ENCODE measurements around the gene FOXC1.

The FOXC1 gene

GRCh38 chr6:1609648-1610496 lies at the start of gene FOXC1:
Gene FOXC1, plus strand, starts transcription at chr6:1609915. Its CDS starts 531 bp downstream, at chr6:1610446.
- no peak for DNase-seq (ENCODE audit: low read depth in 2 of 2, low spot score in 1 of 2)

DNA sequence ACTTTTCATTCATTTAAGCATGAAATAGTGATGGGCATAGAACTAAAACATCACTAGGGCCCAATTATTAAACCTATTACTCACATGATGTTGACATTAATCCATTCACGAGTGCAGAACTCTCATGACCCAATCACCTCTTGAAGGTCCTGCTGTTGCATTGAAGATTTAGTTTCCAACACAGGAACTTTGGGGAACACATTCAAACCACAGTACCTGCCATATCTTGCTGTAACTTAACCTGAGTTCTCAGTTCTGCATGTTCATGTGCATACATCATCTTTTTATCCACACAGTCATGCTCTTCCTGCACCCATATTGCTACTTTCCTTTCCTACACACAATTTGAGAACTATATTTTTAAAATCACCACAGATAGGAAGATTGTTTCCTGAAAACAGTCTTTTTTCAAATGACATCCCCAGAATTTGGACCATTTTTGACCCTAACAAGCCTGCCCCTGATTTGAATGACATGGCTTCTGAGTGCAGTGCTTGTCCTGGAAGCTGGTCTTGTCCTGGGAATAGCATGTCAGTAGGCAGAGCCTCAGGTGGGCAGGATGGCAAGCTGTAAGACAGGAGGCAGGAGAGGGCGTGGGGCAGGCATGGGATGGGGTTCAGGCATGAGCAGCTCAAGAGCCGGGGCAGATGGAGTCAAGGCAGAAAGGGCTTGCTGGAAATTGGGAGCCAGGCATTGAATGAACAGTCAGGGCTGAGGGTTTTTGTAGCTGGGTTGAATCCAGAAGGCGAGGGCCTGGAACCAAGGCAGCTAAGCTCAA lies 49.2 kb upstream of the FOXC1 start:
- DNase-seq (ENCODE audit: low read depth in 2 of 2, low spot score in 1 of 2) = no peak

GRCh38 chr6:1561355-1561754 lies 48.4 kb upstream of the FOXC1 start:
- no peak for DNase-seq (ENCODE audit: low read depth in 2 of 2, low spot score in 1 of 2)

DNA sequence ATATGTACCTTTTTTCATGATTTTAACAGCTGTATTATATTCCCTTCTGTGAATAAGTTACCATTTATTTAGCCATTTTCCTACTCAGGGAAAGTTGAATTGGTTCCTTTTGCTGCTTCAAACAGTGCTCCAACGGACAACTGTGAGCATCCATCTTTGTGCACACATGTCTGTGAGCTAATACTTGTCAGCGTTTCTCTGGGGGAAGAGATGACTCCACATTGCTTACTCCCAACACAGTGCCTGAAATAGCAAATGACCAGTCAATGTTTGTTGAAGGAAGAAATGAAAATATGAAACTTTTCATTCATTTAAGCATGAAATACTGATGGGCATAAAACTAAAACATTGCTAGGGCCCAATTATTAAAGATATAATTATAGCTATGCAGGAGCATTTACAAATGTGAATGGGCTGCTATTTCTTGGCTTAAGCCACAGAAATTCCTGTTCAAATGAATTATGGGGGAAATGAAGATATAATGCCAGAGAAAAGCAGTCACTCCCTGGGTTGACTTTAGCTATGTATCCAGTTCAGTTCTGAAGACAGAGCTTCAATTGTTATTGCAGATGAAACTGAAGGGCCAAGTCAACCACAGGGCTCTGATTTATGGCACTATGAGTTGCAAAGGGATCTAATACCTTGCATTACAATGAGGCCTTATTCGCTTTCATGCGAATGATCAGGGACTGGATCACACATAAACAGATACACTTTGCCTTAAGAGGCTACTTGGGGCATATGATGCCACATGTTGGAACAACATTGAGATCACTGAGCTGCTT lies 47.4 kb upstream of the FOXC1 start:
- DNase-seq (ENCODE audit: low read depth in 2 of 2, low spot score in 1 of 2) = no peak

GRCh38 chr6:1569377-1569776 lies 40.3 kb upstream of the FOXC1 start:
- DNase-seq (ENCODE audit: low read depth in 2 of 2, low spot score in 1 of 2) = no peak

DNA sequence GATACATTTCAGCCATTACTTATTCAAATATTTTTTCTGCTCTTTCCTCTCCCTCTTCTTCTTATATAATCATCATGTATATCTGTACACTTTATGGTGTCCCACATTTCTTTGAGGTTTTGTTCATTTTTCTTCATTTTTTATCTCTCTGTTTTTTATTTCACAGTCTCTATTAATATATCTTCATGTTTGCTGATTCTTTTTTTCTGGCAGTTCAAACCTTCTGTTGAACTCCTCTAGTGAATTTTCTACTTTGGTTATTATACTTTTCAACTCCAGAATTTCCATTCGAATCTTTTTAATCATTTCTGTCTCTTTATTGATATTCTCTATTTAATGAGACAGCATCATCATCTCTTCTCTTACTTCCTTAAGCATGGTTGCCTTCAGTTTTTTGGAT lies 38.9 kb upstream of the FOXC1 start:
- DNase-seq (ENCODE audit: low read depth in 2 of 2, low spot score in 1 of 2) = no peak

GRCh38 chr6:1572892-1573291 lies 36.8 kb upstream of the FOXC1 start:
- no peak for DNase-seq (ENCODE audit: low read depth in 2 of 2, low spot score in 1 of 2)

- DNase-seq (ENCODE audit: low read depth in 2 of 2, low spot score in 1 of 2) = no peak
These were observed 35.5 kb upstream of the FOXC1 start for GRCh38 chr6:1574083-1574761.

DNA sequence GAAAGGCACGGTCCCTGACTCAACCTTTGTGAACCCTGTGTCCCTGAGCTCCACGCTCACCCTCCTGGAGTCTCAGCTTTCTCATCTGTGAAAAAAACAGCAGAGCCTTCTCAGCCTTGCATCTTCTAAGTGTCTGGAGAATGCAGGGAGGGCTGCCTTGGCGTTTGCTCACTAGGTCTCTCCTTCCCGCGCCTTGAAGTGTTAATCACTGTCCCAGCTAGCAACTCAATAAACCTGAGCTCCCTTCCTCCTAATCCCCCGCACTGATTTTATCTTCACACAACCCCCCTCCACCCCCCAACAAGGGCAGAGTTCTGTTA lies 34.9 kb upstream of the FOXC1 start:
- no peak for DNase-seq (ENCODE audit: low read depth in 2 of 2, low spot score in 1 of 2)

- no peak for DNase-seq (ENCODE audit: low read depth in 2 of 2, low spot score in 1 of 2)
These were observed 34.3 kb upstream of the FOXC1 start for GRCh38 chr6:1575210-1576041.

DNA sequence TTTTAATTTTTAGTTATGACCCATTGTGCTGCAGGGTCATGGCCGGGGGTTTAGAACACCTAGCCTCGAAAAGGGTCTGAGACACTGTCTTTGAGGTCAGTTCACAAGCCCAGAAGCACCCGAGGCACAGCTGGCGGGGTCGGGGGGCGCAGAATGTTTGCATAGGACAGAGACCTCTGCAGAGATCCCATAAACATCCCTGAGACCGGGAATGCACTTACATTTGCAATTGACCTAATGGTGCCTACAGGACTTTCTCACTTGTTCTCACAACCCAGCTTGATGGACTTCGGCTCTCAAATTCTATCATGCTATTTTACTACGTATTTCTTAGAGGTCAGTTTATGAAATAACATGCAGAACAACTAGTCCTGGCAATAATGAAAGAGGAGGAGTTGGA lies 33.5 kb upstream of the FOXC1 start:
- DNase-seq (ENCODE audit: low read depth in 2 of 2, low spot score in 1 of 2) = no peak

DNA sequence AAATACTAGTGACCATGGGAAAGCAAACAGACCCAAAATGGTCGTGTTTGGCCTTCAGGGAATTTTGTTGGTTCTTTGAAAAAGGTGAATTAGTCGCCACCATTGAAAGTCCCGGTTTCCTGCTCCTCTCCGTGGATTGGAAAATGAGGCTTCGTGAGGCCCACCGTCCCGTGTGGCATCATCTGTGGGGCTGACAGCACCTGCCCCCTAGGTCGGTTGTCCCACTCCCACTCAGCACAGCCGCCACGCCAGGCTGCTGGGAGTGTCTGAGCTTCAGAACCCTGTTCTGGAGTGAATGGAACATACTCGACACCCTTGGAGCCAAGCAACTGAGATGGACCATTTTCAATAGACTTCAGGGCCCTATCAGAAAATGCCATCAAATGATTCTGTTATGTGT lies 33.0 kb upstream of the FOXC1 start:
- no peak for DNase-seq (ENCODE audit: low read depth in 2 of 2, low spot score in 1 of 2)

- DNase-seq (ENCODE audit: low read depth in 2 of 2, low spot score in 1 of 2) = no peak
These were observed 32.5 kb upstream of the FOXC1 start for GRCh38 chr6:1577146-1577680.

GRCh38 chr6:1577896-1578745 lies 31.6 kb upstream of the FOXC1 start:
- DNase-seq (ENCODE audit: low read depth in 2 of 2, low spot score in 1 of 2) = no peak

GRCh38 chr6:1579096-1579495 lies 30.6 kb upstream of the FOXC1 start:
- DNase-seq (ENCODE audit: low read depth in 2 of 2, low spot score in 1 of 2) = no peak

- DNase-seq (ENCODE audit: low read depth in 2 of 2, low spot score in 1 of 2) = no peak
These were observed 29.6 kb upstream of the FOXC1 start for GRCh38 chr6:1580109-1580508.

- DNase-seq (ENCODE audit: low read depth in 2 of 2, low spot score in 1 of 2) = no peak
These were observed 29.1 kb upstream of the FOXC1 start for GRCh38 chr6:1580585-1580984.

DNA sequence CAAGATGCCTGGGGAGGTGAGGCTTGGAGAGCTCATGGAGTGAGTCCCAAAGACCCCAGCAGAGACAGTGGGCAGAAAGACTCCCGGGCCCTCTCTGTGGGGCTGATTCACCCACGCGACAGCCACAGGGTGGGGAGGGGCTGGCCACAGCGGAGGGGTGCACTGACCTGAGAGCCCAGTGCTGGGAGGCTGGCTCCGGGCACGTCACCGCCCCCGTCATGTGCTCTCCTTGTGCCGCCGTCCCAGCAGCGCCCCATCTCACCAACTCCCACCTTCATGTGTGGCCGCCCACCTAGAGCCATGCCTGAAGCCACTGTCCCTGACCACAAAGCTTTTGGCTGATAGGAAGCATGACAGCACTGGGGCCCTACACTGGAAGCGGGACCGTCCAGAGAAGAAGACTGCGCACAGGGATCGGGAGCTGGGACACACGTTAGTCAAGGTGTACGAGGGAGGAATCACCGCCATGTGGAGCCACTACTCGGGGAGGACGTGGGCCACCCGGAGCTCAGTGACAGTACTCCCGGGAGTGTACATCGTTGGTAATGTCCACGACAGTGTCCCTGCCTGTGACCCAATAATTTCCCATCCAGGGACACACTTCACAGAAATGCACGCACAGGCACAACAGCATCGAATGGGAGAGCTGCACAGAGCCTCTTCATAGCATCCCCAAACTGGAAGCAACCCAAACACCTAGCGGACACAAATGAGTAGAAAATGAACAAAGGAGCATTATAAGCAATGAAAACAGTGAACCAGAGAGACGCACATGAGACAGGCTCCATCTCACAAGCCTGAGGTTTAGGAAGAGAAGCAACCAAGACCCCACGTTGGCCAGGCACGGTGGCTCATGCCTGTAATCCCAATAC lies 28.4 kb upstream of the FOXC1 start:
- no peak for DNase-seq (ENCODE audit: low read depth in 2 of 2, low spot score in 1 of 2)
